ENCODE measurements around the gene DPP6.
"Not testable (repeated sequence)": the region's sequence is repeated elsewhere in the genome, so short reads cannot be mapped to it uniquely, and the experiment has no call there.

Gene DPP6
- total RNA-seq = 0 to 0.21 reads per million in 2 donors

- DNase-seq = not testable (repeated sequence)
These were observed at the start of gene DPP6 for GRCh38 chr7:154051643-154052529. Gene DPP6, plus strand, starts transcription at chr7:154052398.

- DNase-seq = not testable (repeated sequence)
These were observed 42.7 kb upstream of the DPP6 start for GRCh38 chr7:154009423-154009911.

- DNase-seq = not testable (repeated sequence)
These were observed 41.3 kb upstream of the DPP6 start for GRCh38 chr7:154010726-154011568.

GRCh38 chr7:154012800-154013199 lies 39.4 kb upstream of the DPP6 start:
- DNase-seq = not testable (repeated sequence)

- DNase-seq = not testable (repeated sequence)
These were observed 36.6 kb upstream of the DPP6 start for GRCh38 chr7:154015636-154016035.

GRCh38 chr7:154018354-154018753 lies 33.8 kb upstream of the DPP6 start:
- DNase-seq = not testable (repeated sequence)

- not testable (repeated sequence) for DNase-seq
These were observed 24.4 kb upstream of the DPP6 start for GRCh38 chr7:154027805-154028204.

GRCh38 chr7:154030476-154031080 lies 21.6 kb upstream of the DPP6 start:
- not testable (repeated sequence) for DNase-seq

GRCh38 chr7:154039466-154040165 lies 12.6 kb upstream of the DPP6 start:
- DNase-seq = not testable (repeated sequence)

GRCh38 chr7:154050394-154050793 lies 1.8 kb upstream of the DPP6 start:
- DNase-seq = not testable (repeated sequence)

GRCh38 chr7:154051006-154051642 lies 1.1 kb upstream of the DPP6 start:
- DNase-seq = not testable (repeated sequence)

- not testable (repeated sequence) for DNase-seq
These were observed 493 bp downstream of the DPP6 start for GRCh38 chr7:154052530-154053252.

GRCh38 chr7:154053466-154054312 lies 1.5 kb downstream of the DPP6 start:
- not testable (repeated sequence) for DNase-seq

- not testable (repeated sequence) for DNase-seq
These were observed 2.5 kb downstream of the DPP6 start for GRCh38 chr7:154054664-154055063.

GRCh38 chr7:154055491-154056106 lies 3.4 kb downstream of the DPP6 start:
- DNase-seq = not testable (repeated sequence)

- DNase-seq = not testable (repeated sequence)
These were observed 6.6 kb downstream of the DPP6 start for GRCh38 chr7:154058783-154059182.

GRCh38 chr7:154060551-154060950 lies 8.4 kb downstream of the DPP6 start:
- not testable (repeated sequence) for DNase-seq

GRCh38 chr7:154071833-154072232 lies 19.6 kb downstream of the DPP6 start:
- DNase-seq = not testable (repeated sequence)
